GM18520 (cell line): ENCODE measurements around the gene RNASE12.

Experiments used
- ATAC-seq: cut with Tn5 transposase; IDR thresholded peaks from one replicate; pipeline ENCODE4 v1.9.1; 2021; ENCODE audit not compliant: unreplicated experiment

The RNASE12 gene

DNA sequence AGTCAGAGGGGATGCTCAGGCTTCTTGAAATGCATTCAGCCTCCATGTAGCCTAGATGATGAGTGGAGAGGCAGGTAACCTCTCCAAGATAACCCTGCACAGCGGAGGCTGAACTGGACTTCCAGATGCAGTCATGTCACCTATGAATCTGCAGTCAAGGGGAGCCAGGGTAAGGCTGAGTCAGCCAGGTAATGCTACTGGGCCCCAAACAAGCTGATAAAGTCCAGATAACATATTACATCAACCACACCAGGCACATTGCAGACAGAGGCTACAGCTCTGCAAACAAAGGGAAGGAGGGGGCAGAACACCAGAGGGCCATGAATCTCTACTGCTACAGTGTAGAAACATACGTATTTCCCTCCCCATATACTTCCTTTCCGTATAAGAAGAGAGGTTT lies 44.3 kb downstream of the RNASE12 start:
- no peak for ATAC-seq
